ENCODE results near the gene PRF1.

The PRF1 gene

DNA sequence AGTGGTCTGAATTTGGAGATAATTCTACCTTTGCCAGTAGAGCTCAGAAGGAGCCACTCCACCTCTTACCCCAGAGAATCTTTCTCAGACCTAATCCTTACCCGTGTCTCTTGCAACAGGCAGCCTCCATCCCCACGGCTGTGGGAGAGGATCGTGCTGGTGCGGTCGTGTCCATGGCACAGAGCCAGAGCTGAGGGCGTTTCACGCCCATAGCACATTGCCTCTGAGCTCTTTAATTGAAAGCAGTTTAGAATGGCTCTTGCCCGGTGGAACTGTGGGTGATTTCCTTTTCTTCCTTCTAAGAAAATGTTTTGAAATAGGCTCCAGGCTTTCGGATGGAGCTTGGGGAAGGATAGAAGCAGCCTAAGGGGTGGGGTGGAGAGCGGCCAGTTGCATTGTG lies 41.5 kb downstream of the PRF1 start:
- DNase-seq (ENCODE audit: low read depth, low spot score) = no peak

DNA sequence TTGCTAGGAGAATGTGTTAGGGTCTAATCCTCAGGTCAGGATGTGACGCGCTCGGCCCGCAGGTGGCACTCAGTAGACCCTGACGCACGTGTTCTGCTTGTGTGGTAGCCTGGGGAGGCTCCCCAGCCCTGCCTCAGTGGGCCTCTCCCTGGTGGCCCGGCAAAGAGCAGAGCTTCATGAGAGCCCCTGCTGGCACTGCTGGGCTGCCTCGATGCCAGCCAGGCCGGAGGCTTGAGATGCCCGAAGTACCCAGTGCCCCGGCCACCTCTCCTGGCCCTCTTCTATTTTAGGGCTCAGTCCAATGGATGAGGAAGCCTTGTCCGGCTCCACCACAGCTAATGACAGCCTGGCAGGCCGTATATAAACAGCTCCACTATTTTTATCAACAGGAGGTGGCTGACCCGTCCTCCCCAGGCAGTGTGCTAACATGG lies 42.0 kb downstream of the PRF1 start:
- no peak for DNase-seq (ENCODE audit: low read depth, low spot score)

DNA sequence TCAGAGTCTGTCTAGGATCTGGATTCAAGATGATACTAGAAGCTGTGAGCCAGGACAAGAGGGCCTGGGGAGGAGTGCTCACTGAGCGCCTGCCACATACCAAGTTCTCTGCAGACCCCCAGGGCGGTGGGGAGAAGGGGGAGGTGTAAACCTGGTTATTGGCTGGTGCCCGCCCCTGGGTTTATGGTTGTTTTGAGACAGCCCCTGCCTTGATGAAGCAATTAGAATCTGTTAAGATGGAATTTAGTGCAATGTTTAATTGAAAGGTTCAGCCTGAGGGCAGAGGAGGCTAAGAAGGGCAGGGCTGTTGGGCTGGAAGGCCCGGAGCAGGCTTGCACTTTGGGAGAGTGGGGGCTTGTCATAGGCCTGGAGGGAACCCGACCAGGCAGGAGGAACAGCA lies 42.7 kb downstream of the PRF1 start:
- DNase-seq (ENCODE audit: low read depth, low spot score) = no peak

DNA sequence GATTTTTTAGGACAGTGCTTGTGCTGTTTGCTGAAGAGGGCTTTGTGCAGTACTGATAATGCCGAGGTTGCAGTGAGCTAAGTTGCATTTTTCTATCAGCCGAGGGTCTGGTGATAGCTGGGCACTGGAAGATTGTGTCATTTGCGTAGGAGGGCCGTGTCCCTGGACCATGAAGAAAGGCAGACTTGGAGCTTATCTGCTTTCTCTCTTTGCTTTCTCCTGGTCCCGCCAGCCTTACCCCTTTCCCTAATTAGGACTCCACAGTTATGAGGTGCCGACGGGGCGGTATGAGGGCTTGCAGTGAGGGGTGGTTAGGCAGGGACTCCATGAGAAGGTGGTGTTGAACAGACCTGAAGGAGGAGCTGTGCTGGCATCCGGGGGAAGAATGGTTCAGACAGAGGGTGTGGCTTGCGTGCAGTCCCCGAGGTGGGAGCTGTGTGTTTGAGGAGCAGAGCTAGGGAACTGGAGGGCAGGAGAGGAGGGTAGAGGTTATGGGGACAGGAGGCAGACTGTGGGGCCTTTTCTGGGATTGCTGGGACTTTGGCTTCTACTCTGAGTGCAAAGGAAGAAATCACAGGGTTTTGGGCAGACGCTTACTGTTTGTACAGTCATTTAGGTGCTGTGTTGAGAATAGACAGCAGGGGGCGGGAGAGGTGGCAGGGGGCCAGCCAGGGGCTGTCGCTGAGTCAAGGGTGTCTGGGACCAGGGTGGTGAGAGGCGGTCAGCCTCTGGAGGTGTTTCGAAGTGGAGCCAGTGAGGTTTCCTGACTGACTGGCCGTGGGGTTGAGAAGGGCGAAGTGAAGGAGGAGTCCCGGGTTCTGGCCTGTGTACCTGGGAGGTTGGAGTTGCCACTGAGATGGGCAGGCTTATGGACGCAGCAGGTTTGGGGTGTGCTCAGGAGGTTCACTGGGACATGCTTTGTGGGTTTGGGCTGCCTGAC lies 43.4 kb downstream of the PRF1 start:
- no peak for DNase-seq (ENCODE audit: low read depth, low spot score)

DNA sequence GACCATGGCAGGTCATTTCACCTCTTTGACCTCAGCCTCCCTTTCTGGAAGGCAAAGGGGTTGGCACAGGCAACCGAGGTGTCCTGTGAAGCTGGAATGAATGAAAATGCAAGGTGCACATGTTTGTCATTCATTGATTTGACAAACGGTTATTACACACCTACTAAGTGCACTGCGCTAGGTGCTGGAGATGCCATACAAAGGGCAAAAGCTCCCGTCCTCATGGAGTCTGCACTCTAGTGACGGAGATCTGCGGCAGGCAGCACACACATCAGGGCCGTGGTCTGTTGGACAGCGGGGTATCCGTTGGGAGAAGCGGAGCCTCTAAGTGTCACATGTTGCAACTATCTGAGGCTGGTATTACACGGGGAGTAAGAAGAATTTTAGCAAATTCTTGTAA lies 44.2 kb downstream of the PRF1 start:
- no peak for DNase-seq (ENCODE audit: low read depth, low spot score)

DNA sequence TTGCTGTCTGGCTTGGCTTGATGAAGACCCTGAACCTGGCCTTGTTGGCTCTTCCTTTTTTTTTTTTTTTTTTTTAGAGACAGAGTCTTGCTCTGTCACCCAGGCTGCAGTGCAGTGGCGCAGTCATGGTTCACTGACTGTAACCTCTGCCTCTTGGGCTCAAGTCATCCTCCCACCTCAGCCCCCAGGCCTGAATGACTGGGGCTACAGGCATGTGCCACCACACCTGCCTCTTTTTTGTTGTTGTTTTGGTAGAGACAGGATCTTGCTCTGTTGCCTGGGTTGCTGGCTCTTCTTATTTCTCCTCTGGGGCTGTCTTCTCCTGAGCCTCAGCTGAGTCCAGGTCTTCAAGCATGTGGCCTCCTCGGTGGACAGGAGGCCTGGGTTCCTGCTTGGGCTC lies 44.7 kb downstream of the PRF1 start:
- no peak for DNase-seq (ENCODE audit: low read depth, low spot score)

DNA sequence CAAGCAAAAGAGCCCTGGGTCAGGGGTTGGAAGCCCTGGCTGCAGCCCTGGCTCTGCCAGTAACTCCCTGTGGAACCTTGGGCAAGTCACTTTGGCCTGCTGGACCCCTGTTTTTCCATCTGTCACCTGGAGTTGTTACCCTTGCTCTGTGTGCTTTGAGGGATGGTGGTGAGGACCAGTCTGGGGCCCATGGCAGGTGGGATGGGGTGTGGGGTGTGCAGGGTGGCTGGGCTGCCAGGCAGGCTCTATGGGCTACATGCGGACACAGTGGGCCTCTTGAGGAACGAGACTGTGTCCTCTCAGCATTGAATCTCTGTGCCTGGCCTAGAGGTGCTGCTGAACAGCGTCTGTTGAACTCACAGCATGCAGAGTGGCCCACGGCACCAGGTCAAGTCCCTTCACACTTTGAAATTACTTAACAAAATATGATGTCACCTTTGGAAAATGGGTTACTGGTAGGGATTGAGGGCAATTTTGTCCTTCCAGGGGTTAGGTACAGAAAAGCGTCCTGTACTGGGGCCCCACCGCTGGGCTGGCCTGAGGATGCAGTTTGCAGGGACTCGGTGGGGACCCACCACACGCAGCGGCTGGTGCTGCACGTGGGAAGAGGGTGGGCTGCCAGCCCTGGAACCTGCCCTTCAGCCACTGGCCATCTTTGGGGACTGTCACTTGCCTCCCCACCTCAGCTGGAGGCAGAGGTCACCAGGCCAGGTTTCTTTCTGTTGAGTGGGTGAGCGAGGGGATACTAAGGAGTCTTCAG lies 45.3 kb downstream of the PRF1 start:
- no peak for DNase-seq (ENCODE audit: low read depth, low spot score)

DNA sequence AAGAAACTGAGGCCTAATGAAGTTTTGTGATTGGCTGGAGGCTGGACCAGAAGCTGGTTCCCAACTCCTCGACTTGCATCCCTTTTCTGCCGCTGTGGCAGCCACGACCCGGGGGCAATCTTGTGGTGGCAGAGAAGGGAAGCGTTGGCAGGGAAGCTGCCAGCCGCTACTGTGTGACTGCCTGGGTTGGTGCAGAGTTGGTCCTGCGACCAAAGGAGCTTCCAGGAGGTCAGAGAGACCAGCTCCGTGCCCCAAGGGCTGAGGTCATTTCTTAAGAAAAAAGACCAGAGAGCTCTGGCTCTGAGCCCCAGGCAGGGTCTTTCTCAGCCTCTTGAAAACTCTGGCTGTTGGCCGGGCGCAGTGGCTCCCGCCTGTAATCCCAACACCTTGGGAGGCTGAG lies 47.2 kb downstream of the PRF1 start:
- DNase-seq (ENCODE audit: low read depth, low spot score) = no peak

DNA sequence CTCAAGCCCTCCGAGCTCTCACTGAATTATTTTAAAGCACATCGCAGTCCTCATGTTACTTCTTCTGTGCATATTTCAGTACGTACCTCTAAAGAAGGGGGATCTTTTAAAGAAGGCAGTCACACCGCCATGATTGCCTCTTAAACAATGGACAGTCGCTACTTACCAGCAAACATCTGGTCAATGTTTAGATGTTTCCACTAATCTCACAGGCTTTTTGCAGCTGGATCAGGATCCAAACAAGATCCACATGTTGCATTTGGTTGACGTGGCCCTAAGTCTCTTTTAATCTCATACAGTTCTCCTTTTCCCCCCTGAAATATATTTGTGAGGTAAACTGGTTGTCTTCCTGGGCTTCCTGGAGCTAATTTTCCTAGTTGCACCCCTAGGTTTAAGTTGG lies 50.0 kb downstream of the PRF1 start:
- no peak for DNase-seq (ENCODE audit: low read depth, low spot score)

DNA sequence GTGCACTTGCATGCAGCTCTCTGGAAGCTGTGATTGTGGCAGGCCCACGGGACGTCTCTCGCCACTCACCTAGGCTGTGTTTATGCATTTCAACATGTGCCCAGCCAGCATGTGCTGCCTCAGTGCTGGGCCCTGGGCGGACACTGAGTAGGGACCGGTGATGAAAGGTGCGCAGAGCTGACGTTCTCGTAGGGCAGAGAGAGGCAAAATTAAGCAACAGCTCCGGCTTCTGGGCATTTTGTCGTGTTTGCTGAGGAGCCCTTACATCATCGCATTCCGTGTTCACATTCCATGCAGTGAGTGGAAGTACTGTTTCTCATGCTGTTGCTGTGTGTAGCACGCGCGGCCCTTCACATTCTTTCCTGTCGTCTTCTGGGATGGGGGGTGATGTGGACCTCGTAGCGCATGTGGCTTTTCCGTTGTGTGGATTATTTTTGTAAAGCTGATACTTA lies 50.5 kb downstream of the PRF1 start:
- DNase-seq (ENCODE audit: low read depth, low spot score) = peak; percentile 54

DNA sequence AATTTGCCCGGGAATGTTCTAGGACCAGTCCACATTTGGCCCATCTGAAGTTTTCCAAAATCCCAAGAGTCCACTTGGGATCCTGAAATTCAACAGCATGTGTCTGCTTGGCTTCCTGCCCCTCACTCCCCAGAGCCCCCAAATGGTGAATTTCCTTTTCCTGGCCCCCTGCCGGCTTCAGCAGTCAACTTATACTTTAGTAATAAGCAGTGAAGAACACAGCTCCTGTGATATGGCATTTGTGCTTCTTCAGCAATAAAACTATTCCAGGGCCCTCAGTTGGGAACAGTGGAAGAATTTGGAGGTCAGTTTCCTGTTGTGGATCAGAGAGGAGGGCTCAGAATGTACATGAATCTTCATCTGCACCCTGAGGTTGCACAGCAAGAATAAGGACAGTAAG lies 51.1 kb downstream of the PRF1 start:
- peak; percentile 44 for DNase-seq (ENCODE audit: low read depth, low spot score)

DNA sequence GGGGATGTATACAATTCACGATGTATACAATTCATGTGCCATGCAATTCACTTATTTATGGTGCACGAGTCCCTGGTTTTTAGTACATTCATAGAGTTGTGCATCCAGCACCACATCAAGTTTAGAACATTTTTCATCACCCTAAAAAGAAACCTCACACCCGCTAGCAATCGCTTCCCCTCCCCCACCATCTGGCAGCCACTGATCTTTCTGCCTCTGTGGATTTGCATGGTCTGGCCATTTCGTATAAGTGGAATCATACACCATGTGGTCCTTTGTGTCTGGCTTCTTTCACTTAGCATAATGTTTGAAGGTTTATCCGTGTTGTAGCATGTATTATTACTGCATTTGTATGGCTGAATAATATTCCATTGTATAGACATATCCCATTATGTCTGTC lies 52.1 kb downstream of the PRF1 start:
- no peak for DNase-seq (ENCODE audit: low read depth, low spot score)

DNA sequence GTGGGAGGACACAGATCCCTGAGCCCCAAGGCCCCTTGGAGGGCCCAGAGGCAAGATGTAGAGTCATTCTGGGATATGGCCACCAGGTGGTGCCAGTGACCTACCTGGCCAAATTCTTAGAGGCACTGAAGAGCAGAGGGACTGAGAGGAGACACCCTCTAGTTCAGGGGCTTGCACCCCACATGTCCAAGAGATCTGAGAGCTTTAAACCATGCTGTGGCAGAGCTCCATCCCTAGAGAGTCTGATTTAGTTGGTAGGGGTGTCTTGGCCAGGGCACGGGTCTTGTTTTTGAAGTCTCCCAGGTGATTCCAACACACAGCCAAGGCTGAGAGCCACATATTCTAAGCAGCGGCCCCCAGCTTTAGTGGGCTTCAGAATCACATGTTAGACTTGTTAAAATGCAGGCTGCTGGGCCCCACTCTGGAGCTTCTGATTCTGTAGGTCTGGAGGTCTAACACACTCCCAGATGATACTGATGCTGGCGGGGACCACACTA lies 52.5 kb downstream of the PRF1 start:
- no peak for DNase-seq (ENCODE audit: low read depth, low spot score)

DNA sequence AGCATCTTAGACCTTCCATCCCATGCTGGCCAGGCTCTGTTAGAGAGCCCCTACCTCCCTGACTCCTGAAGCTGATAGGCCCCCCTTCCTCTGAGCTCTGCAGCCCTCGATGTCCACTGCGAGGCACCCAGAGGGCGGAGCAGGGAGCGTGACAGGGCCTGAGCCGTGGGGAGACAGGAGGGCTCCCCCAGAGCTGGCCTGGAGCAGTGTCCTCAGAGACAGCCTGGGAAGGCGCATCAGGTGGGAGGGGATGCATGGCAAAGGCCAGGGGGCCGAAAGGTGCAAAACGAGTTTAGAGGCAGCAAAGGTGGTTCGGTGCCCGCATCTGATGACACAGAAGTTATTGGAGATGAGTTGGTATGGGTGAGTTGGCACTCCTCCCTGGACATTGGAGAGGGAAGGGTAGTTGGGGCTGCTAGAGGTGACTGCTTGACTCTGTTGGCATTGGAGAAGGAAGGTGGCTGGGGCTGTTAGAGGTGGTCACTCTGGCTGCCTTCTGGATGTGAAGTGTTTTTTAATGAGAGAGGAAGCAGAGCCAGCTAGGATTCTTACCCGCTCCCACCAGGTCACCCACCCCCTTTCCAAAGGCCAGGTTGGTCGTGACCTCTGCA lies 53.1 kb downstream of the PRF1 start:
- DNase-seq (ENCODE audit: low read depth, low spot score) = no peak
